ENCODE results near the gene HYOU1.
"Not testable (repeated sequence)": the region's sequence is repeated elsewhere in the genome, so short reads cannot be mapped to it uniquely, and the experiment has no call there.

The HYOU1 gene

GRCh38 chr11:119042927-119043326 lies 14.1 kb downstream of the HYOU1 start:
- no peak overlapping the region for H3K27ac Mint-ChIP-seq
- no peaks in the 10 kb centered on the region for H3K4me1 Mint-ChIP-seq
- H3K27me3 Mint-ChIP-seq (ENCODE audit: low read depth), result no peaks in the 10 kb centered on the region
- TF ChIP-seq CTCF (IDR thresholded peaks at IDR 0.05; ENCODE audit: unreplicated experiment in 3 of 3), result no peak
- peaks cover 20% of the 10 kb centered on the region for H3K36me3 Mint-ChIP-seq (ENCODE audit: low read depth)
- H3K9me3 Mint-ChIP-seq, result no peaks in the 10 kb centered on the region
- H3K4me3 Mint-ChIP-seq, result no peak overlapping the region

- Mint-ChIP-seq H3K4me1 (no peaks in the 10 kb centered on the region), H3K27me3 (ENCODE audit: low read depth) (no peaks in the 10 kb centered on the region), H3K9me3 (no peaks in the 10 kb centered on the region), H3K27ac (no peak overlapping the region), H3K4me3 (no peak overlapping the region), H3K36me3 (ENCODE audit: low read depth) (peaks cover 12% of the 10 kb centered on the region)
- no peak for TF ChIP-seq CTCF (IDR thresholded peaks at IDR 0.05; ENCODE audit: unreplicated experiment in 3 of 3)
Measured at GRCh38 chr11:119041821-119042514, 15.0 kb downstream of the HYOU1 start.

- not testable (repeated sequence) for H3K27ac Mint-ChIP-seq; H3K4me3 Mint-ChIP-seq; H3K4me1 Mint-ChIP-seq; H3K36me3 Mint-ChIP-seq (ENCODE audit: low read depth); H3K27me3 Mint-ChIP-seq (ENCODE audit: low read depth); H3K9me3 Mint-ChIP-seq
Measured at GRCh38 chr11:119039471-119039870, 17.5 kb downstream of the HYOU1 start.

GRCh38 chr11:119038884-119039283 lies 18.1 kb downstream of the HYOU1 start:
- no peak for TF ChIP-seq CTCF (IDR thresholded peaks at IDR 0.05; ENCODE audit: unreplicated experiment in 3 of 3)
- Mint-ChIP-seq H3K36me3 (ENCODE audit: low read depth) (no peaks in the 10 kb centered on the region), H3K9me3 (no peaks in the 10 kb centered on the region), H3K27me3 (ENCODE audit: low read depth) (no peaks in the 10 kb centered on the region), H3K27ac (no peak overlapping the region), H3K4me1 (no peaks in the 10 kb centered on the region), H3K4me3 (no peak overlapping the region)

GRCh38 chr11:119034813-119035212 lies 22.2 kb downstream of the HYOU1 start:
- no peak overlapping the region for H3K4me3 Mint-ChIP-seq
- H3K27me3 Mint-ChIP-seq (ENCODE audit: low read depth), result no peaks in the 10 kb centered on the region
- H3K36me3 Mint-ChIP-seq (ENCODE audit: low read depth), result no peaks in the 10 kb centered on the region
- H3K4me1 Mint-ChIP-seq, result peaks cover 2% of the 10 kb centered on the region
- H3K9me3 Mint-ChIP-seq, result no peaks in the 10 kb centered on the region
- no peak for TF ChIP-seq CTCF (IDR thresholded peaks at IDR 0.05; ENCODE audit: unreplicated experiment in 3 of 3)
- no peak overlapping the region for H3K27ac Mint-ChIP-seq

- not testable (repeated sequence) for H3K27me3 Mint-ChIP-seq (ENCODE audit: low read depth); H3K27ac Mint-ChIP-seq; H3K4me3 Mint-ChIP-seq; H3K9me3 Mint-ChIP-seq; H3K36me3 Mint-ChIP-seq (ENCODE audit: low read depth)
- peaks cover 15% of the 10 kb centered on the region for H3K4me1 Mint-ChIP-seq
Measured at GRCh38 chr11:119033421-119033820, 23.6 kb downstream of the HYOU1 start.

- Mint-ChIP-seq H3K36me3 (ENCODE audit: low read depth) (peaks cover 14% of the 10 kb centered on the region), H3K27me3 (ENCODE audit: low read depth) (no peaks in the 10 kb centered on the region), H3K4me1 (peaks cover 24% of the 10 kb centered on the region), H3K27ac (no peak overlapping the region), H3K4me3 (peak overlapping the region; percentile 25 to 67 (median 38)), H3K9me3 (no peaks in the 10 kb centered on the region)
- no peak for TF ChIP-seq CTCF (IDR thresholded peaks at IDR 0.05; ENCODE audit: unreplicated experiment in 3 of 3)
Measured at GRCh38 chr11:119031912-119032280, 25.1 kb downstream of the HYOU1 start.

All from nephron (organoid).